ENCODE measurements around the gene NCOR2.

The NCOR2 gene

DNA sequence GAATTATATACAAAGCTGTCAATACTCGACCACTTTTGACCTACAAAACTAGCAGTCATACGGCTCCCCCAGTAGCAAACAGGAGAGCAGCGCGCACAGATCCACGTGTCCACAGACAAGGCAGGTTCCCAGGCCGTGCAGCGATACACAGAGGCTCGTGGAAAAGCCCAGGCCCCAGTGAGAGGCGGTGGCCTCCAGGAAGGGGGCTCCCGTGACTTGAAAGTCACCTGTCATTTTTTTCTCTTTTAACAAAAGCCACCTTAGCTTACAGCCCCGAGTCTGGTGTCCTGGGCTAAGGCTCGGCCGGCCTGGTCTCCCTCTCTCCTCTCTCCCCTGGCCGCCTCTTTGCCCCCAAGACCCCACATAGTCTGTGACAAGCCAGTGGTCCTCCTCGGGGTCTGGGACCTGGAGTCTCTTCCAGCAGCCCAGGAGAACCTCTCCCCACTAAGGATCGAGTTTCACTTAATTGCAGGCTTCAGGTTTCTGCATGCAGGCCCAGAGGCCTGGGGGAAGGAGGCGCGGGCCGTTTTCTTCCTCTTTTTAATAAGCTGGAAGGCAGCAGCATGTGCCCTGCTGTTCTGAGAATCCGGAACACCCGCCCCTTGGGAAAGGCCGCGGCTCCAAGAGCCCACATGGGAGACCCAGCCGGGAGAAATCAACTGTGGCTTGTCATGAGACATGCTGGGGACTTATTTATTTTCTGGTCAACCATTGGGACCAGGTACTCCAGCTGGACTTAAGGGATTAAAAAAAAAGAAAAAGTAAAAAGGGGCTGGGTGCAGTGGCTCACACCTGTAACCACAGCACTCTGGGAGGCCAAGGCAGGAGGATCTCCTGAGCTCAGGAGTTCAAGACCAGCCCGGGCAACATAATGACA, 15.9 kb downstream of the NCOR2 start:
- Mint-ChIP-seq H3K9me3 (no peaks in the 10 kb centered on the region), H3K27ac (peak overlapping the region; percentile 56), H3K36me3 (ENCODE audit: low read depth) (peaks cover 3% of the 10 kb centered on the region), H3K4me3 (no peak overlapping the region), H3K27me3 (ENCODE audit: low read depth) (no peaks in the 10 kb centered on the region), H3K4me1 (ENCODE audit: low read depth) (peaks cover 29% of the 10 kb centered on the region)

DNA sequence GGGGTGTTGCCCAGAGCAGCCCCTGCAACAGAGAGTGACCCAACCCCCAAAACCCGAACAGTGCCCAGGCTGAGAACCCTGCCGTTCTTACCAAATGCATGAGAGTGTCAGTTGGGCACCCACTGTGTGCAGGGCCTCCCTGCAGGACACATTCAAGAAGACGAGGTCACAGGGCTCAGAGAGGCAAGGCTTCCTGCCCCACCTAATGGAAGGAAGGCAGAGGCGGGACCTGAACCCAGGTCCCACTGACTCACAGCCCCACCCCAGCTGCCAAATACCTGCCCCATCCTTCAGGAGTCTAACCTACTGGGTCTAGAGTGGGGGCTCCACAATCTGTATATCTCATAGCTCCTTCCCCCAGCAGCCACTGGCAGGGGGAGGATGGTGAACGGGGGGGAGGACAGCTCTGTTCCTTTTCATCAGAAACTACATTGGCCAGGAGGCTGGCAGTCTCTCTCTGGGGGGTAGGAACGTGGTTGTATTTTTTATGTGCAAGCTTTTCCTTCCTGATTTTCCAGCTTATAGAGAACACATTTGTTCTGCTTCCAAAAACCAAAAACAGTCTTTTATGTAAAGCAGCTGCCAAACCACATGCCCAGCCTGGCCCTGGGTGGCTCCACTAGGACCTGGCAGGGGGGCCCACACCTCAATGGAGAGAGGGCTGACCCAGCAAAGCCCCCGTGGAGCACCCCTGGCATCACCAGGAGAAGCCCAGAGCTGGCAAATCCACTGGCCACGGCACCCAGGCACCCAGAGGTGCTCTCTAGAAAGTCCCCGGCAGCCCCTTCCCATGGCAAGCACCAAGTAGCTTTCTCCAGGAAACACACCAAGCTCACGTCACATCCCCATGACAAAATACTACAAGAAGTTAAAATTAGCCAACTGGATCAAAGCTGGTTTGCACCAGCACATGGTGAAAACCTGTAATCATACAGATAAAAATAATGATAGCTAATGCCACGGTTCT, 17.0 kb downstream of the NCOR2 start:
- H3K27me3 Mint-ChIP-seq (ENCODE audit: low read depth), result no peaks in the 10 kb centered on the region
- H3K9me3 Mint-ChIP-seq, result no peaks in the 10 kb centered on the region
- peaks cover 30% of the 10 kb centered on the region for H3K4me1 Mint-ChIP-seq (ENCODE audit: low read depth)
- H3K4me3 Mint-ChIP-seq, result no peak overlapping the region
- H3K36me3 Mint-ChIP-seq (ENCODE audit: low read depth), result peaks cover 3% of the 10 kb centered on the region
- H3K27ac Mint-ChIP-seq, result no peak overlapping the region

DNA sequence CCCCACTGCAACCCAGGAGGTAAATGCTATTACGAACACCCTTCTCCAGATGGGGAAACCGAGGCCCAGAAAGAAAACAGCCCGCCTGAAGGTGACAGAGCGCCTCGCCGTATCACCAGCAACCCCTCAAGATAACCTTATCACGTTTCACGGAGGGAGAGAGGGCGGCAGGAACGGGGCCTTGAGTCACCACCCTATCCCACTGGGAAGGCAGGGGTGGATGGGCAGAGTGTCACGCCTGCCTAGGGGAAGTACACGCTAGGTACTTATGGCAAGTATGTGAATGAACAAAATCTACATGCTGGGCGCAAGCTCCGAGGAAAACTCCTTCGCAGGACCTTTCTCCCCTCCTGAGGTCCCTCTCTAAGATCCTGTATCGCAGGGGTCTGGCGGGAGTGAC, 17.8 kb downstream of the NCOR2 start:
- H3K4me1 Mint-ChIP-seq (ENCODE audit: low read depth), result peaks cover 33% of the 10 kb centered on the region
- peaks cover 3% of the 10 kb centered on the region for H3K36me3 Mint-ChIP-seq (ENCODE audit: low read depth)
- H3K27ac Mint-ChIP-seq, result no peak overlapping the region
- H3K27me3 Mint-ChIP-seq (ENCODE audit: low read depth), result no peaks in the 10 kb centered on the region
- H3K4me3 Mint-ChIP-seq, result no peak overlapping the region
- H3K9me3 Mint-ChIP-seq, result no peaks in the 10 kb centered on the region

DNA sequence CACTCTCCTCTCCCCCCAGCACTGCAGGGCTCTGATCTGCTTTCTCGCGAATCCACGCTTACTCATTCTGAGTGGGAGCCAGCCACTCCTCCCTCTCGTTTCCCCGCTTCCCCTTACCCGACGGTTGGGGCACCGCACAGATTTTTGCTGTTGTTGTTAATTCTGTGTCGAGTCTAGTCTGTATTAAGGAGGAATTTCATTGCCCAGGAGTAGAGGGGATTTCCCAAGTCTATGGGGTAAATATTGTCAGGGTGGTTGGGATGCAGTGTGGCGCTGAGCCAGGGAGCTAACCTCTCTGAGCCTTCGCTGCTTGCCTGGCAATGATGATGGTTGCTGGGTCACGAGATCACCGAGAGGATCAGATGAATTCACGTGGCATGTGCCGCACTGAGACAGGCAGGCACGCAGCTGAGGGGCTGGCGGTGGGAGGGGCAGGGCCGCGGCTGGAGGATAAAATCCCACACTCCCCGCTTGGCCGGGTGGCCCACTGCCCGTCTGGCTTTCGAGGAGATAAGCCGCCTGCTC, 18.5 kb downstream of the NCOR2 start:
- Mint-ChIP-seq H3K9me3 (no peaks in the 10 kb centered on the region), H3K27me3 (ENCODE audit: low read depth) (no peaks in the 10 kb centered on the region), H3K27ac (no peak overlapping the region), H3K4me3 (no peak overlapping the region), H3K36me3 (ENCODE audit: low read depth) (peaks cover 3% of the 10 kb centered on the region), H3K4me1 (ENCODE audit: low read depth) (peaks cover 35% of the 10 kb centered on the region)

DNA sequence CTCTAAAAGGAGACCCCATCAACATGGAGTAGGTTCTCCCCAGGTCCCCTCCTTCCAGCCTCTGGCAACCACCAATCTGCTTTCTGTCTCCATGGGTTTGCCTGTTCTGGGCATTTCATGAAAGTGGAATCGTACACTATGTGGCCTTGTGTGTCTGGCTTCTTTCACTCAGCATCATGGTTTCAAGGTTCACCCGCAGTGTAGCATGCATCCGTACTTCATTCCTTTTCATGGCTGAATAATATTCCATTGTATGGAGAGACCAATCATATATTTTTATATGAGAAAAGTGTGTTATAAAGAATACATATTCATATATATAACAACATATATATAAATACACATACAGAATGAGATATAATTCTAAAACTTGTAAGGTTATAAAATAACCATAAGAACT, 19.8 kb downstream of the NCOR2 start:
- H3K4me3 Mint-ChIP-seq, result no peak overlapping the region
- no peaks in the 10 kb centered on the region for H3K9me3 Mint-ChIP-seq
- peaks cover 3% of the 10 kb centered on the region for H3K36me3 Mint-ChIP-seq (ENCODE audit: low read depth)
- H3K27me3 Mint-ChIP-seq (ENCODE audit: low read depth), result no peaks in the 10 kb centered on the region
- peaks cover 35% of the 10 kb centered on the region for H3K4me1 Mint-ChIP-seq (ENCODE audit: low read depth)
- H3K27ac Mint-ChIP-seq, result no peak overlapping the region

DNA sequence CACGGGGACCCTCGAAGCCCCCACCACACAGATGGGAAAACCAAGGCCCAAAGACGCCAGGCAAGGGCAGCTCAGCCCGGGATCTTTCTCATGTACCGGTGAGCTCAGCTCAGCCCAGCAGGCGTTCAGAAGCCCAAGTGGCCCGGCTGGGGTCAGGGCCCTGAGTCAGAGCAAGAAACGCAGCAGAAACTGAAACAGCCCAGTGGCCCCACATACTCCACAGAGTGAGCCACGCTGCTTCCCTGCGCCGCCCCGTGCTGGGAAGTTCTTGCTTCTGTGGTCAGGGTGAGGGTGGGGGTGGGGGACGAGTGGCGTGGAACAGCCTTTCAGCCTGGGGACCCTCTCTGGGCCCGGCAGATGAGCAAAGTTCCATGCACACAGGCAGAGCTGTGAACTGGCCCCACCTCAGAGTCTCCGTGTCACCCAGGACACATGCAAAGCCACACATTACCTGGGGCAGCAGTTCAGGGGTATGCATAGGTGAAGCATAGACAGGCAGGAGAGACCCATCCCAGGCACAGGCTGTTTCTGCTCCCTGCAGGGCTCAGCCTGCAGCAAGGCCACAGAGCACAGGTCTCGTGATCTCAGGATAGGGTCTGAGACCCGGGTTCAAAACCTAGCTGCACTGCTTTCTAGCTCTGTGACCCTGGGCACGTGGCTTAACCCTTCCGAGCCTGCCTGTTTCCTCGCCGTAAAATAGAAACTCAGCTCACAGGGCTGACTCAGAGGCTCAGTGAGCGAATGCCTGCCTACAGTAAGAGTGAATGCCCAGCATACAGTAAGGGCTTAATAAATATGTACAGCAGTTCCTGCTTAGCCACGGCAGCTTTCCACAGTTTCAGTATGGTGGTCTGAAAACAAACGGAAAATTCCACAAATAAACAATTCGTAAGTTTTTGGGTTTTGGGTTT, 21.6 kb downstream of the NCOR2 start:
- H3K4me1 Mint-ChIP-seq (ENCODE audit: low read depth), result peaks cover 30% of the 10 kb centered on the region
- no peaks in the 10 kb centered on the region for H3K27me3 Mint-ChIP-seq (ENCODE audit: low read depth)
- H3K9me3 Mint-ChIP-seq, result no peaks in the 10 kb centered on the region
- H3K36me3 Mint-ChIP-seq (ENCODE audit: low read depth), result peaks cover 3% of the 10 kb centered on the region
- H3K27ac Mint-ChIP-seq, result peak overlapping the region; percentile 49
- H3K4me3 Mint-ChIP-seq, result peak overlapping the region; percentile 10

DNA sequence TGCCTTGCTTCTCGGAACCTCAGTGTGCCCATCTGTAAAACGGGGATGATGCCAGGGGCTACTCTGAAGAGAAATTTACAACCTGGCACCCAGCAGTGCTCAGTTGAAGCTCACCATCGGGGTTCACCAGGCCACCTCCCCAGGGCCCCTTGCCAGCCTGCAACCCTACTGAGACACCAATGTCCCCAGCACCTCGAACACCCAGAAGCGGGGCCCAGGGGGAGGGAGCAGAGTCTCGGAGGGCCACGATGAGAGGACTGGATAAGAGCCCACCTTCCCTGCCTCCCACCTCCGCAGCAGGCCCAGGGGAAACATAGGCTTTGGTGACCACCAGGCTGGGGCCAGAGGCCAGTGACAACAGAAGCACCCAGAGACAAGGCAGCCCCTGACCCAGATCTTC, 22.4 kb downstream of the NCOR2 start:
- H3K4me3 Mint-ChIP-seq, result no peak overlapping the region
- no peak overlapping the region for H3K27ac Mint-ChIP-seq
- no peaks in the 10 kb centered on the region for H3K27me3 Mint-ChIP-seq (ENCODE audit: low read depth)
- peaks cover 24% of the 10 kb centered on the region for H3K4me1 Mint-ChIP-seq (ENCODE audit: low read depth)
- no peaks in the 10 kb centered on the region for H3K9me3 Mint-ChIP-seq
- peaks cover 3% of the 10 kb centered on the region for H3K36me3 Mint-ChIP-seq (ENCODE audit: low read depth)

DNA sequence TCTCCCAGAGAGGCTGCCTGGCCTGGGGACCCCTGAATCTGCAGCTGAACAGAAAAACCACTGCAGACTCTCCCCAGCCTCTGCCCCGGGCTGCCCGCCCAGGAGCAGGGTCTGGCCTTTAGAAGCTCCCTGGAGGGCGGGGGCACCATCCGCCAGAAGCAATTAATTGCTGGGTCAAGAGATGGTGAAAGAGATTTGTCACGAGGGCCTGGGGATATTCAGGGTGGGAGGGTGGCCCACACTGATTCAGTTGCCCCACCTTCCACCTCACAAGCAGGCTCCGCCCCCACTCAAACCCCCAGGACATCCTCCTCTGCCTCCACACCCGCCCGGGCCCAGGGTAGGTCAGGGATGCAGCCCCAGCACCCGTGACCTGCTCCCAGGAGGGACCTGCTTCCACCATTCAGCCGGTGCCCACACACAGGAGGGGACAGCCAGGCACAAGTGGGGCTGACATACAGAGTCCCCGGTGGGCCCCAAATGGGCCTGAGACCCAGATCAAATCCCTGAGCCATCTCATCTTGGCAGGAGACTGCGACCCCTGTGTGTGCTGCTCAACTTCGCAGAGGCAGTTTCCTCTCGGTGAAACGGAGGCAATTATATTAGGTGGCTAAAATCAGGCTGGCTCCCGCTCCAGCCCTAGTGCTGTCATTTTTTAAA, 23.0 kb downstream of the NCOR2 start:
- no peak overlapping the region for H3K4me3 Mint-ChIP-seq
- no peaks in the 10 kb centered on the region for H3K27me3 Mint-ChIP-seq (ENCODE audit: low read depth)
- H3K9me3 Mint-ChIP-seq, result no peaks in the 10 kb centered on the region
- no peak overlapping the region for H3K27ac Mint-ChIP-seq
- peaks cover 23% of the 10 kb centered on the region for H3K4me1 Mint-ChIP-seq (ENCODE audit: low read depth)
- peaks cover 3% of the 10 kb centered on the region for H3K36me3 Mint-ChIP-seq (ENCODE audit: low read depth)

DNA sequence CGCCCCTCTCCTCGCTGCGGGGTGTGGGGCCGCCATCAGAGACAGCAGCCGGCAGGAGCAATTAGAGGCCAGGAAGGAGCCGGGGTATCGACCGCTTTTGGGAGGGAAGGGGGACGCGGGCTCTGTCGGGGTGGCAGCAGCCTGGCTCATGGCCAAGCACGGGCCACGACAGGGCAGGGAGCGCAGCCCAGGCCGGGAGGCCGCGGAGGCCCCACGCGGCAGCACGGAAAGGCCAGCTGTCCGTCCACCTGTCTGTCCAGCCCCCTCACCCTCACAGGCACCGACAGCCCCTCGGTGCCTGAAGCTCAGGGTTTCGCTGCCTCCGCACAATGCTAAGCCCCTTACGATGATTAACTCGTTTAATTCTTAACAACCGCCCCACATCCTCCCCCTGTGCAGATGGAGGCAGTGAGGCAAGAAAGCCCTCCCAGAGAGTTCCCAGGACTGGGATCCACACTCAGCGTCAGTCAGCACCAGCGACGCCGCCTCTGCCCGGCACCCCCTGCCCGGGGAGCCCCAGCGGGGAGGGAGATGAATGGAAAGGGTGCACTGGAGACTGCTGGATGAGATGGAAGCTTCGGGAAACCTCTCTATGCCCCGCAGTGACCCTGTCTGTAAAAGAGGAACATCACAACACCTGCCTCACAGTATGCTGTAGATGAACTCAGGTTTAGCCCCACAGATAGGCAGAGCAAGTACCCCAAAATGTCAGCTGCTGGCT, 23.7 kb downstream of the NCOR2 start:
- Mint-ChIP-seq H3K36me3 (ENCODE audit: low read depth) (peaks cover 2% of the 10 kb centered on the region), H3K4me1 (ENCODE audit: low read depth) (peaks cover 21% of the 10 kb centered on the region), H3K9me3 (no peaks in the 10 kb centered on the region), H3K27me3 (ENCODE audit: low read depth) (no peaks in the 10 kb centered on the region), H3K4me3 (no peak overlapping the region), H3K27ac (no peak overlapping the region)

DNA sequence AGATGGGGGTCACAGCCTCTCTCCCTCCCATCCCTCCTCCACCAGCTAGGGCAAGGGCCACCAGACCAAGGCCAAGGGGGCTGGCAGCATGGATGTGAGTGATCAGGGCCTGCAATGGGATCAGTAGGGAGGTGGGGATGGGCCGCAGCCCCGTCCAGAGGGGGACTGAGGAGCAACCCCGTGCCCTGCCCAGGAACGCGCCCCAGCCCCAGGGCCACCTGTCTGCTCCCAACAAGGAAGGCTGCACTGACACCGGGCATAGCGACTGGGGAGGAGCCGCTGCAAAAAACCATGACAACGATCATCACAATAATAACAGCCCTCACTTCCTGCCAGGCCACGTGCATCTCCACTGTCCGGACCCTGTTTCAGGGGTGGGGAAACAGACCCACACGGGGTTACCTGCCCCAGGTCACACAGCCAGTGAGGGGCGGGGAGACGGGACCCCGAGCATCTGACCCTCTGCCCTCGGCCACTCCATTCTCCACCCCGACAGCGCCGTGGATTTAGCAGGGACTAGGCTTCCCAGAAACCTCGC, 24.3 kb downstream of the NCOR2 start:
- Mint-ChIP-seq H3K27ac (no peak overlapping the region), H3K4me3 (no peak overlapping the region), H3K4me1 (ENCODE audit: low read depth) (peaks cover 24% of the 10 kb centered on the region), H3K27me3 (ENCODE audit: low read depth) (no peaks in the 10 kb centered on the region), H3K36me3 (ENCODE audit: low read depth) (no peaks in the 10 kb centered on the region), H3K9me3 (no peaks in the 10 kb centered on the region)

DNA sequence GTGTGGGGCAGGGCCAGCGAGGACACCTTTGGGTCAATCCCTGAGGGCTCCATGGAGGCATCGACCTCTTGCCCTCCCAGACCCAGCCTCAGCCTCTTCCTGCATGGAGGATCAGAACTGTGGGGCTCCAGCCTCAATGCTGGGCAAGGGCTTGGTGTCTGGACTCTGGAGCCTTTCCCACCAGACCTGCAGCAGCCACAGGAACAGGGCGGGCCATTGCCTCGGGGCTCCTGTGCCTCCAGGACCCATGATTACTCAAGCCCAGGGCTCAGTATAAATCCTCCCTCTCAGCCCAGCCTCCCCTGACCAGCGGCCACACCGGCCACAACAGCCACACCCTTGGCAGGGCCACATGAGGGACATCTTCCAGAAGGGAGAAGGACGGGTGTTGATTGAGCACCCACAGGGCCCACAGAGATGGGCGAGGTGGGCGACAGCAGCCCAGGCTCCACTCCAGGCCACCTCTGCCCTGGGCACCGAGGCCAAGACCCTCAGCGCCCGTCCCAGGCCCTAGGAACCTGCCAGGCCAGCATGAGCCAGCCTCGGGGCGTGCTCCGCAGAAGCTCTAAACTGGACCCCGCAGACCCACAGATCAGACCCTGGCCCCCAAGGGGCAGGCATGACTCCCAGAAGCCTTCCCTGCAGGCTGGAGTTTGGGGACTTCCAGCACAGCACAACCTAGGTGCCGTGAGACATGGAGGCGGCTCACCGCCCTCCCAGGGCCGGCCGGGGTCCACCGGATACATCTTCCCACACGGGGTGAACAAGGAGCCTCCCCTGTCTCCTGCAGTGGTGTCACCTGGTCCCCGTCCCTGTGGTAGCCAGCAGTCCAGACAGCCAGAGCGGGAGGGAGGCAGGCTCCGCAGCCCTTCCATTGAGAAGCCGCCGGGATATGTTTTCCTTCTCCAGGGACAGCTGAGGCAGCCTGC, 25.1 kb downstream of the NCOR2 start:
- no peaks in the 10 kb centered on the region for H3K9me3 Mint-ChIP-seq
- no peak overlapping the region for H3K4me3 Mint-ChIP-seq
- H3K4me1 Mint-ChIP-seq (ENCODE audit: low read depth), result peaks cover 20% of the 10 kb centered on the region
- no peak overlapping the region for H3K27ac Mint-ChIP-seq
- H3K36me3 Mint-ChIP-seq (ENCODE audit: low read depth), result no peaks in the 10 kb centered on the region
- H3K27me3 Mint-ChIP-seq (ENCODE audit: low read depth), result no peaks in the 10 kb centered on the region

DNA sequence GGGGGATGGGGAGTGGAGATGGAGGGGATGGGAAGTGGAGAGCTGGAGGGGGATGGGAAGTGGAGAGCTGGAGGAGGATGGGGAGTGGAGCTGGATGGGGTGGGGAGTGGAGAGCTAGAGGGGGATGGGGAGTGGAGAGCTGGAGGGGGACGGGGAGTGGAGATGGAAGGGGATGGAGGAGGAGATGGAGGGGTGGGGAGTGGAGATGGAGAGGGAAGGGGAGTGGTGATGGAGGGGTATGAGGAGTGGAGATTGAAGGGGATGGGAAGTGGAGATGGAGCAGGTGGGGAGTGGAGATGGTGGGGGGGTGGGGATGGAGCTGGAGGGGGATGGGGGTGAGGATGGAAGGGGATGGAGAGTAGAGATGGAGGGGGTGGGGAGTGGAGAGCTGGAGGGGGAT, 26.1 kb downstream of the NCOR2 start:
- peaks cover 17% of the 10 kb centered on the region for H3K4me1 Mint-ChIP-seq (ENCODE audit: low read depth)
- no peaks in the 10 kb centered on the region for H3K36me3 Mint-ChIP-seq (ENCODE audit: low read depth)
- H3K27me3 Mint-ChIP-seq (ENCODE audit: low read depth), result no peaks in the 10 kb centered on the region
- H3K9me3 Mint-ChIP-seq, result no peaks in the 10 kb centered on the region
- H3K27ac Mint-ChIP-seq, result no peak overlapping the region
- no peak overlapping the region for H3K4me3 Mint-ChIP-seq

All from T-helper 1 cell treated with Interleukin-12 subunit alpha and Interleukin-12 subunit beta and Interleukin-4 antibody, amounts not matched to agents 30 μg/mL and 1 μg/mL, for 36 hours (primary cell).